CD4-positive, alpha-beta T cell treated with Interferon alpha-2 for 1 hour (primary cell): Measurements from ENCODE around the gene ALDH5A1.

ENCODE experiments used
- DNase-seq, 2 donors: peaks; one replicate each; pipeline ENCODE4 v3.0.0-alpha.2; 2020 to 2022

The ALDH5A1 gene

DNA sequence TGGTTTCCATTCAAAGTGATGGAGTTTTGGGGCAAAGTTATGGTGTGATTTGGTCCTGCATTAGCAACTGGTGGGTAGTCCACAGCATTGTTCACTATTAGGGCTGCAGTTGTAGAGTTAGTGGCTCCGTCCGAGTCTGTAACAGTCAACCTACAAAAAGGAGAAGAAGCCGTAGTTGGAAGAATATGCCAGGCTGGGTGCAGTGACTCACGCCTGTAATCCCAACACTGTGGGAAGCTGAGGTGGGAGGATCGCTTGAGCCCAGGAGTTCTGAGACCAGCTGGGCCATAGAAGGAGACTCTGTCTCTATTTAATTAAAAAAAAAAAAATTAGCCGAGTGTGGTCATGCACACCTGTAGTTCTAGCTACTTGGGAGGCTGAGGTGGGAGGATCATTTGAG lies 81.7 kb downstream of the ALDH5A1 start:
- no peak for DNase-seq

GRCh38 chr6:24581084-24581669 lies 86.4 kb downstream of the ALDH5A1 start:
- peak; percentile 70 to 79 for DNase-seq

GRCh38 chr6:24583463-24584381 lies 89.0 kb downstream of the ALDH5A1 start:
- peak; percentile 63 to 74 for DNase-seq

- no peak for DNase-seq
Observed at GRCh38 chr6:24584382-24584720, 89.6 kb downstream of the ALDH5A1 start.
